GM18517 (cell line): Measurements from ENCODE around the gene SLC15A5.
A peak's percentile ranks its signal among the peaks of the same experiment; 100 is the strongest.

Experiments used
- ATAC-seq: cut with Tn5 transposase; IDR thresholded peaks from one replicate; pipeline ENCODE4 v1.9.1; 2021; ENCODE audit warnings: mild to moderate bottlenecking, moderate library complexity; ENCODE audit not compliant: unreplicated experiment

Gene SLC15A5

GRCh38 chr12:16266085-16266484 is 11.4 kb downstream of the SLC15A5 start:
- no peak for ATAC-seq

- ATAC-seq = no peak
Observed at GRCh38 chr12:16261944-16262475, 15.5 kb downstream of the SLC15A5 start.

- ATAC-seq = no peak
Observed at GRCh38 chr12:16260206-16260605, 17.3 kb downstream of the SLC15A5 start.

- no peak for ATAC-seq
Observed at GRCh38 chr12:16258963-16259362, 18.5 kb downstream of the SLC15A5 start.

- no peak for ATAC-seq
Observed at GRCh38 chr12:16246264-16246663, 31.2 kb downstream of the SLC15A5 start.

GRCh38 chr12:16245209-16245608 is 32.3 kb downstream of the SLC15A5 start:
- ATAC-seq = no peak

GRCh38 chr12:16243487-16244412 is 33.7 kb downstream of the SLC15A5 start:
- no peak for ATAC-seq

GRCh38 chr12:16241346-16241745 is 36.1 kb downstream of the SLC15A5 start:
- ATAC-seq = no peak

- no peak for ATAC-seq
Observed at GRCh38 chr12:16238661-16239060, 38.8 kb downstream of the SLC15A5 start.

GRCh38 chr12:16229676-16230075 is 47.8 kb downstream of the SLC15A5 start:
- ATAC-seq = no peak

GRCh38 chr12:16228067-16228466 is 49.4 kb downstream of the SLC15A5 start:
- no peak for ATAC-seq

- no peak for ATAC-seq
Observed at GRCh38 chr12:16225692-16226091, 51.8 kb downstream of the SLC15A5 start.

- no peak for ATAC-seq
Observed at GRCh38 chr12:16224196-16224595, 53.3 kb downstream of the SLC15A5 start.

- no peak for ATAC-seq
Observed at GRCh38 chr12:16221776-16222175, 55.7 kb downstream of the SLC15A5 start.

GRCh38 chr12:16220120-16220519 is 57.4 kb downstream of the SLC15A5 start:
- ATAC-seq = no peak

- no peak for ATAC-seq
Observed at GRCh38 chr12:16218934-16219751, 58.3 kb downstream of the SLC15A5 start.

- ATAC-seq = no peak
Observed at GRCh38 chr12:16218234-16218633, 59.3 kb downstream of the SLC15A5 start.

- no peak for ATAC-seq
Observed at GRCh38 chr12:16211731-16212130, 65.8 kb downstream of the SLC15A5 start.

GRCh38 chr12:16198884-16199283 is 78.6 kb downstream of the SLC15A5 start:
- peak; percentile 93 for ATAC-seq

GRCh38 chr12:16197600-16197999 is 79.9 kb downstream of the SLC15A5 start:
- ATAC-seq = no peak

- ATAC-seq = no peak
Observed at GRCh38 chr12:16189849-16190248, 87.6 kb downstream of the SLC15A5 start.

GRCh38 chr12:16187660-16188059 is 89.8 kb downstream of the SLC15A5 start:
- no peak for ATAC-seq
